K562 (cell line): ENCODE measurements around the gene BUB3. TPM values are rescaled to one million over a fixed set of nuclear protein-coding genes. Genes with fewer than 3 reads are reported as not detected.
A peak's percentile ranks its signal among the peaks of the same experiment; 100 is the strongest.

ENCODE experiments used
- ARNT ChIP-seq, 2 experiments: fragments of 450-650 bp; IDR thresholded peaks; 2 replicates each; pipeline ENCODE4 v1.6.1; 2016; ENCODE audit warnings: mild to moderate bottlenecking in 1 of 2
- BCL6 ChIP-seq: fragments of 250-450 bp; sonication (Bioruptor Pico); IDR thresholded peaks from 2 replicates; pipeline ENCODE4 v1.4.0; 2020
- COPS2 ChIP-seq: fragments of 450-650 bp; conservative IDR thresholded peaks from 2 replicates; pipeline ENCODE4 v1.6.1; 2016; ENCODE audit warnings: mild to moderate bottlenecking, moderate library complexity
- HNRNPK ChIP-seq: fragments of 200-400 bp; formaldehyde crosslinking; IDR thresholded peaks from one replicate; pipeline ENCODE4 v1.6.1; 2018; ENCODE audit warnings: mild to moderate bottlenecking, low read depth, low read length; ENCODE audit not compliant: poor library complexity, severe bottlenecking
- MYC ChIP-seq, 2 experiments: fragments of 250-450 bp in 1 of 2; sonication (Bioruptor Pico) in 1 of 2; IDR thresholded peaks; 2 replicates each; pipeline versions ENCODE4 v1.5.1 to v1.6.1; 2012 to 2021; ENCODE audit warnings: low read depth in 2 of 2, borderline replicate concordance in 1 of 2, improper control_type of control experiment in 1 of 2, low read length in 1 of 2, mild to moderate bottlenecking in 1 of 2, moderate library complexity in 1 of 2
- POLR2G ChIP-seq: fragments of 200-400 bp; formaldehyde crosslinking; IDR thresholded peaks from 2 replicates; pipeline ENCODE4 v1.6.1; 2017; ENCODE audit warnings: low read depth, mild to moderate bottlenecking, antibody characterized with exemption, low read length, moderate library complexity
- ZFP30 ChIP-seq: fragments of 250-450 bp; sonication (Bioruptor Pico); IDR thresholded peaks from 2 replicates; pipeline ENCODE4 v1.8.0; 2022; ENCODE audit warnings: moderate library complexity, mild to moderate bottlenecking, inconsistent platforms, borderline replicate concordance
- ZFP36 ChIP-seq: fragments of 150-350 bp; IDR thresholded peaks from 2 replicates; pipeline ENCODE4 v1.6.1; 2018; ENCODE audit warnings: low read length, low read depth; ENCODE audit not compliant: partially characterized antibody
- ZNF133 ChIP-seq: fragments of 250-450 bp; sonication (Bioruptor Pico); IDR thresholded peaks from 2 replicates; pipeline ENCODE4 v1.4.0; 2020; ENCODE audit warnings: mild to moderate bottlenecking
- ZNF316 ChIP-seq: fragments of 450-650 bp; IDR thresholded peaks from 2 replicates; pipeline ENCODE4 v1.6.1; 2016
- ZNF347 ChIP-seq: fragments of 450-650 bp; formaldehyde crosslinking; IDR thresholded peaks from 2 replicates; pipeline ENCODE4 v1.4.0; 2020; ENCODE audit warnings: low read depth, mild to moderate bottlenecking, moderate library complexity
- ZNF444 ChIP-seq: fragments of 250-450 bp; sonication (Bioruptor Pico); IDR thresholded peaks from 2 replicates; pipeline ENCODE4 v1.4.0; 2020; ENCODE audit warnings: mild to moderate bottlenecking, moderate library complexity
- ZNF76 ChIP-seq: fragments of 250-450 bp; sonication (Bioruptor Pico); IDR thresholded peaks from 2 replicates; pipeline ENCODE4 v1.4.0; 2020; ENCODE audit warnings: mild to moderate bottlenecking, moderate library complexity, borderline replicate concordance
- polyA plus RNA-seq, 8 experiments: library from polyadenylated mRNA; depleted of rRNA in 4 of 8; stranded (reverse) in 5 of 8; unstranded in 3 of 8; fragments of >200 nt; fragmentation: Nextera tagmentation in 2 of 8; fragmentation: Illumina TruSeq in 1 of 8; extraction: Ambion mirVana in 2 of 8; extraction: Trizol in 1 of 8; gene quantifications; 2 replicates each; pipeline versions ENCODE4 v1.2.1 to v1.2.3, GENCODE V29; 2011 to 2014; ENCODE audit warnings: inconsistent platforms in 1 of 8, missing spikeins in 1 of 8
- total RNA-seq, 7 experiments: library from RNA; depleted of rRNA in 6 of 7; stranded (reverse); fragments of >200 nt in 6 of 7; fragmentation: Illumina TruSeq in 2 of 7; extraction: Trizol in 2 of 7; gene quantifications; 2 replicates each; pipeline versions ENCODE4 v1.2.1 to v1.2.3, GENCODE V29; 2011 to 2021; ENCODE audit warnings: low replicate concordance in 1 of 7
- TF ChIP-seq, protein P1 (sequence below): fragments of 450-650 bp; IDR thresholded peaks from 2 replicates; pipeline ENCODE4 v1.6.1; 2016; ENCODE audit warnings: mild to moderate bottlenecking, moderate library complexity
- TF ChIP-seq, protein P2 (sequence below): fragments of 250-450 bp; sonication (Bioruptor Pico); IDR thresholded peaks from 2 replicates; pipeline ENCODE4 v1.9.0; 2021; ENCODE audit warnings: mild to moderate bottlenecking, inconsistent platforms

Gene BUB3
- total and polyA plus RNA-seq, 9 of the 15 experiments (the other 6 are each of a cell fraction or from before 2014, with no cell fraction given), result 167 to 761 (median 225) TPM

DNA sequence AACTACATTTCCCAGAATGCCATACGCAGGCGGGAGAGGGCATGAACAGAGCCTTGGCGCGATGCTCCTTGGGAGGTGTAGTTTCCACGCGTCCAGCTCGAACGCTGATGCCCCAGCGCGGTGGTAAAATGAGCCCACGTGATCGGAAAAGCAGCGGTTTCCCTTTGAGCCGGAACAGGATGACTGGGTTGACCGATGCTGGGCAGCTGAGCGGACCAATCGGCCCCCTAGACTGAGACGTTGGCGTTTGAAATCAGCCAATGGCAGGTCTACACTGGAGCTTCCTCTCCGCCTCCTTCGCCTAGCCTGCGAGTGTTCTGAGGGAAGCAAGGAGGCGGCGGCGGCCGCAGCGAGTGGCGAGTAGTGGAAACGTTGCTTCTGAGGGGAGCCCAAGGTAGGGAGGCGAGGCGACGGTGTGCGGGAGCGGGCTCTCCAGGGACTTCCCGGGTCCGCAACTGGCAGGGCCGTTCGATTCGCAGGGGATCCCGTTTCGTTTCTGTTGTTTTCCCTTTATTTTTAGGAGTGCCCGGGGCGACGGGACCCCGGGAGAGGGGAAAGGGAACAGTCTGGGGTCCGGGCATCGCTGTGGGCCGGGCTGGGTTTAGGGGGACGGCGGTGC, at the start of gene BUB3 (continued):
- TF ChIP-seq, protein P1, sequence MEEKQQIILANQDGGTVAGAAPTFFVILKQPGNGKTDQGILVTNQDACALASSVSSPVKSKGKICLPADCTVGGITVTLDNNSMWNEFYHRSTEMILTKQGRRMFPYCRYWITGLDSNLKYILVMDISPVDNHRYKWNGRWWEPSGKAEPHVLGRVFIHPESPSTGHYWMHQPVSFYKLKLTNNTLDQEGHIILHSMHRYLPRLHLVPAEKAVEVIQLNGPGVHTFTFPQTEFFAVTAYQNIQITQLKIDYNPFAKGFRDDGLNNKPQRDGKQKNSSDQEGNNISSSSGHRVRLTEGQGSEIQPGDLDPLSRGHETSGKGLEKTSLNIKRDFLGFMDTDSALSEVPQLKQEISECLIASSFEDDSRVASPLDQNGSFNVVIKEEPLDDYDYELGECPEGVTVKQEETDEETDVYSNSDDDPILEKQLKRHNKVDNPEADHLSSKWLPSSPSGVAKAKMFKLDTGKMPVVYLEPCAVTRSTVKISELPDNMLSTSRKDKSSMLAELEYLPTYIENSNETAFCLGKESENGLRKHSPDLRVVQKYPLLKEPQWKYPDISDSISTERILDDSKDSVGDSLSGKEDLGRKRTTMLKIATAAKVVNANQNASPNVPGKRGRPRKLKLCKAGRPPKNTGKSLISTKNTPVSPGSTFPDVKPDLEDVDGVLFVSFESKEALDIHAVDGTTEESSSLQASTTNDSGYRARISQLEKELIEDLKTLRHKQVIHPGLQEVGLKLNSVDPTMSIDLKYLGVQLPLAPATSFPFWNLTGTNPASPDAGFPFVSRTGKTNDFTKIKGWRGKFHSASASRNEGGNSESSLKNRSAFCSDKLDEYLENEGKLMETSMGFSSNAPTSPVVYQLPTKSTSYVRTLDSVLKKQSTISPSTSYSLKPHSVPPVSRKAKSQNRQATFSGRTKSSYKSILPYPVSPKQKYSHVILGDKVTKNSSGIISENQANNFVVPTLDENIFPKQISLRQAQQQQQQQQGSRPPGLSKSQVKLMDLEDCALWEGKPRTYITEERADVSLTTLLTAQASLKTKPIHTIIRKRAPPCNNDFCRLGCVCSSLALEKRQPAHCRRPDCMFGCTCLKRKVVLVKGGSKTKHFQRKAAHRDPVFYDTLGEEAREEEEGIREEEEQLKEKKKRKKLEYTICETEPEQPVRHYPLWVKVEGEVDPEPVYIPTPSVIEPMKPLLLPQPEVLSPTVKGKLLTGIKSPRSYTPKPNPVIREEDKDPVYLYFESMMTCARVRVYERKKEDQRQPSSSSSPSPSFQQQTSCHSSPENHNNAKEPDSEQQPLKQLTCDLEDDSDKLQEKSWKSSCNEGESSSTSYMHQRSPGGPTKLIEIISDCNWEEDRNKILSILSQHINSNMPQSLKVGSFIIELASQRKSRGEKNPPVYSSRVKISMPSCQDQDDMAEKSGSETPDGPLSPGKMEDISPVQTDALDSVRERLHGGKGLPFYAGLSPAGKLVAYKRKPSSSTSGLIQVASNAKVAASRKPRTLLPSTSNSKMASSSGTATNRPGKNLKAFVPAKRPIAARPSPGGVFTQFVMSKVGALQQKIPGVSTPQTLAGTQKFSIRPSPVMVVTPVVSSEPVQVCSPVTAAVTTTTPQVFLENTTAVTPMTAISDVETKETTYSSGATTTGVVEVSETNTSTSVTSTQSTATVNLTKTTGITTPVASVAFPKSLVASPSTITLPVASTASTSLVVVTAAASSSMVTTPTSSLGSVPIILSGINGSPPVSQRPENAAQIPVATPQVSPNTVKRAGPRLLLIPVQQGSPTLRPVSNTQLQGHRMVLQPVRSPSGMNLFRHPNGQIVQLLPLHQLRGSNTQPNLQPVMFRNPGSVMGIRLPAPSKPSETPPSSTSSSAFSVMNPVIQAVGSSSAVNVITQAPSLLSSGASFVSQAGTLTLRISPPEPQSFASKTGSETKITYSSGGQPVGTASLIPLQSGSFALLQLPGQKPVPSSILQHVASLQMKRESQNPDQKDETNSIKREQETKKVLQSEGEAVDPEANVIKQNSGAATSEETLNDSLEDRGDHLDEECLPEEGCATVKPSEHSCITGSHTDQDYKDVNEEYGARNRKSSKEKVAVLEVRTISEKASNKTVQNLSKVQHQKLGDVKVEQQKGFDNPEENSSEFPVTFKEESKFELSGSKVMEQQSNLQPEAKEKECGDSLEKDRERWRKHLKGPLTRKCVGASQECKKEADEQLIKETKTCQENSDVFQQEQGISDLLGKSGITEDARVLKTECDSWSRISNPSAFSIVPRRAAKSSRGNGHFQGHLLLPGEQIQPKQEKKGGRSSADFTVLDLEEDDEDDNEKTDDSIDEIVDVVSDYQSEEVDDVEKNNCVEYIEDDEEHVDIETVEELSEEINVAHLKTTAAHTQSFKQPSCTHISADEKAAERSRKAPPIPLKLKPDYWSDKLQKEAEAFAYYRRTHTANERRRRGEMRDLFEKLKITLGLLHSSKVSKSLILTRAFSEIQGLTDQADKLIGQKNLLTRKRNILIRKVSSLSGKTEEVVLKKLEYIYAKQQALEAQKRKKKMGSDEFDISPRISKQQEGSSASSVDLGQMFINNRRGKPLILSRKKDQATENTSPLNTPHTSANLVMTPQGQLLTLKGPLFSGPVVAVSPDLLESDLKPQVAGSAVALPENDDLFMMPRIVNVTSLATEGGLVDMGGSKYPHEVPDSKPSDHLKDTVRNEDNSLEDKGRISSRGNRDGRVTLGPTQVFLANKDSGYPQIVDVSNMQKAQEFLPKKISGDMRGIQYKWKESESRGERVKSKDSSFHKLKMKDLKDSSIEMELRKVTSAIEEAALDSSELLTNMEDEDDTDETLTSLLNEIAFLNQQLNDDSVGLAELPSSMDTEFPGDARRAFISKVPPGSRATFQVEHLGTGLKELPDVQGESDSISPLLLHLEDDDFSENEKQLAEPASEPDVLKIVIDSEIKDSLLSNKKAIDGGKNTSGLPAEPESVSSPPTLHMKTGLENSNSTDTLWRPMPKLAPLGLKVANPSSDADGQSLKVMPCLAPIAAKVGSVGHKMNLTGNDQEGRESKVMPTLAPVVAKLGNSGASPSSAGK, result peak; percentile 33; the same call in 1 of the 2 replicates
- TF ChIP-seq ZNF76 (CRISPR knock-in tag) (no peak), ZNF133 (CRISPR knock-in tag) (no peak), ZNF347 (CRISPR knock-in tag) (no peak), ZFP36 (peak; percentile 59), ZNF444 (no peak), POLR2G (peak; percentile 97), COPS2 (no peak), ZFP30 (CRISPR knock-in tag) (no peak), HNRNPK (no peak), MYC (IDR thresholded peaks at IDR 0.05; ENCODE audit: low read depth, low read length) (peak; percentile 34; the same call in 1 of the 2 replicates), MYC (CRISPR knock-in tag; IDR thresholded peaks at IDR 0.05; ENCODE audit: borderline replicate concordance, low read depth) (no peak), BCL6 (no peak), ZNF316 (no peak), ARNT (IDR thresholded peaks at IDR 0.05) (no peak)
- TF ChIP-seq, protein P2, sequence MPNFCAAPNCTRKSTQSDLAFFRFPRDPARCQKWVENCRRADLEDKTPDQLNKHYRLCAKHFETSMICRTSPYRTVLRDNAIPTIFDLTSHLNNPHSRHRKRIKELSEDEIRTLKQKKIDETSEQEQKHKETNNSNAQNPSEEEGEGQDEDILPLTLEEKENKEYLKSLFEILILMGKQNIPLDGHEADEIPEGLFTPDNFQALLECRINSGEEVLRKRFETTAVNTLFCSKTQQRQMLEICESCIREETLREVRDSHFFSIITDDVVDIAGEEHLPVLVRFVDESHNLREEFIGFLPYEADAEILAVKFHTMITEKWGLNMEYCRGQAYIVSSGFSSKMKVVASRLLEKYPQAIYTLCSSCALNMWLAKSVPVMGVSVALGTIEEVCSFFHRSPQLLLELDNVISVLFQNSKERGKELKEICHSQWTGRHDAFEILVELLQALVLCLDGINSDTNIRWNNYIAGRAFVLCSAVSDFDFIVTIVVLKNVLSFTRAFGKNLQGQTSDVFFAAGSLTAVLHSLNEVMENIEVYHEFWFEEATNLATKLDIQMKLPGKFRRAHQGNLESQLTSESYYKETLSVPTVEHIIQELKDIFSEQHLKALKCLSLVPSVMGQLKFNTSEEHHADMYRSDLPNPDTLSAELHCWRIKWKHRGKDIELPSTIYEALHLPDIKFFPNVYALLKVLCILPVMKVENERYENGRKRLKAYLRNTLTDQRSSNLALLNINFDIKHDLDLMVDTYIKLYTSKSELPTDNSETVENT (CRISPR knock-in tag), result 0 out of 2 replicates have a peak, but pooled peaks have one; percentile 46
